HUDEP-2 (cell line): ENCODE results near the gene PIK3CA.
"Not testable (repeated sequence)": the region's sequence is repeated elsewhere in the genome, so short reads cannot be mapped to it uniquely, and the experiment has no call there.

Source experiments
- DNase-seq, 76 experiments: peaks; one replicate each; lab custom pipeline; 2025; ENCODE audit not compliant: unreplicated experiment in 76 of 76; lab: John Stamatoyannopoulos, UW

PIK3CA gene

DNA sequence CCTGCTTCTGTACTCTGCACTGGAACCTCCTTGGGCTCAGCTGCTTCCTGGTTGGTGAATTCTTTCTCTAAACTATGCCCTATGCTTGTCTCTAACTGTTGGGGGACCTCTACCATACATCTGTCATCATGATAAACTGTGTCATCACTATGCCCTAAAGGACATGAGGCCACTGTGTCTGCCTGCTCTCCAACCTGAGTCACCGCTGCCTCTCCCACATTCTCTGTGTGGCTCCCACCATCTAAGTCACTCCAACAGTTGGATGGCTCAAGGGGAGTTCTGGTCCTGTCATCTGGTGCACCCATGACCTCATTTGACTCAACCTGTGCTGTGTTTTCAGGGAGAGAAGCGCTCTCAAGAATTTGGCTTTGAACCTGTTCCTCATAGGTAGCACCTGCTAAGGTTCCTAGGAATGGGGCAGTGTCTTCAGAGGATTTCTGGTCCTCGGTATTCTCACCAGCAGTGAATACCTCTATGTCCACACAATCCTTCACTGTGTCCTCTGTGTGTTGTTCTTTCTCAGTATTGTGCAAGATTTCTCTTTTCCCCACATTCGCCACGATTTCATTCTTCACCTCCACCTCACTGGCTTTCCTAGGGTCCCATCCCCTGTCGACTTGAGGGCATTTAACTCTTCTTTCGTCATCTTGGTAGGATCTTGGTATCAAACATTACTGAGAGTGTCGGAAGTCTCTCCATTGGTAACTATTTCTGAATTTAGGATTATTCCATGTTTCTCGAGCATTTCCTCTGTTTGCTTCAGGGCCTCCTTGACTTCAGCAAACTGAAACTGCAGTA, 112.0 kb downstream of the PIK3CA start:
- not testable (repeated sequence) for DNase-seq

DNA sequence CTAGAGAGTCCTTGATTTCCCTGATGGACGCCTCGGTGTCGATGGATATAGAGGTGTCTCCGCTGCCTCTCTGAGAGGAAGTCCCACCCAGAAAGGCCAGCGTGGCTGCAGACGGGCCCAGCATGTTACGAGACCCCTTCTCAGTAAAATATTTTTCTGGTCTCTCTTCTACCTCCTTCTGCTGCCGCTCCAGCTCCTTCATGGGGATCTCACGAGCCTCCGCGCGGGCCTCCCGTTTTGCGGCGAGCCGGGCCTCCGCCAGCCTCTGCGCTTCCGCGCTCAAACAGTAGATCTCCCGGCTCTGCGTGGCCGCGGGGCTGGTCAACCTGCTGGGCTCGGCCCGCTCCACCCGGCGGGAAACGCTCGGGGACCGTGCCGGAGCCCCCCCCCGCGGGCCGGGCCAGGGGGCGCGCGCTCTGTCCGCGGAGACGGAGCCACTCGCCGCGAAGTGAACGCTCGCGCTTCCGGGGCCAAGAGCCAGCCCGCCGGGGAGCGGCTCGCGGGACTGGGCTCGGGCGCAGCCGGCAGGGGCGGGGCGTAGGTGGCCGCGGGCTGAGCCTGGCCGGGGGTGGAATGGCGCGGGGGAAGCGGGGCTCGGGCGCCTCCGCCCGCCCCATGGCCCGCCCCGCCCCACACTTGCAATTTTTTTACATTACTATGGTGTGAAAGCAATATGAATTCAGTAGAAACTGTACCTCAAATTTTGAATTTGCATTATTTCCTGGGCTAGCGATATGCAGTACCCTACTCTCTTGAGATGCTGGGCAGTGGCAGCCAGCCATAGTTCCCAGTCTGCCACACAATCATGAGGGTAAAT, 113.0 kb downstream of the PIK3CA start:
- peak in 56 of 76 experiments; percentile 4 to 78 (median 45) for DNase-seq

DNA sequence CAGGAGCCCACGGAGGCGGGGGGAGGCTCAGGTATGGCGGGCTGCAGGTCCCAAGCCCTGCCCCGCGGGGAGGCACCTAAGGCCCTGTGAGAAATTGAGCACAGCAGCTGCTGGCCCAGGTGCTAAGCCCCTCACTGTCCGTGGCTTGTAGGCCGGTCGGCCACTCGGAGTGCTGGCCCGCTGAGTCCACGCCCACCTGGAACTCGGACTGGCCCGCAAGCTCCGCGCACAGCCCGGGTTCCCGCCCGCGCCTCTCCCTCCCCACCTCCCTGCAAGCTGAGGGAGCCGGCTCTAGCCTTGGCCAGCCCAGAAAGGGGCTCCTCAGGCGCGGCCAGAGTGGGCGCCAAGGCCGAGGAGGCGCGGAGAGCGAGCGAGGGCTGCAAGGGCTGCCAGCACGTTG, 115.0 kb downstream of the PIK3CA start:
- DNase-seq, result no peak

DNA sequence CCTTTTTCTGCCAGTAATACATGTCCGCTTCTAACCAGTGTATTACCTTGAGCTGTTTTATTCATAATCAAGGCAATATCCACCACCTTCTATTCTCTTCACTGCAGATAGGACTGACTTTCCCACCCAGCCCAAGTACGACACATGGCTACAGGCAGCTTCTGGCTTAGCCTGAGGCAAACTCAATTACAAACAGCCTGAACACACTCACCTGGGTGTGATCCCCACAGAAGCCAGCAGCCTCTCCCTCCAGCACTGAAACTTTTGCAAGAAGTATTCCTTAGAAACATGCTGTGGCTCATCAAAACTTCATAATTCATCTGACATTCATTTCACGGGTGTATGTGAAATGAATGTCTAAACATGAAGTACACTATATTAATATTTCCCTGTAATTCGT, 116.3 kb downstream of the PIK3CA start:
- DNase-seq, result peak in 2 of 76 experiments; percentile 16 to 19

- DNase-seq, result no peak
These were observed 116.9 kb downstream of the PIK3CA start for GRCh38 chr3:179265092-179265491.

DNA sequence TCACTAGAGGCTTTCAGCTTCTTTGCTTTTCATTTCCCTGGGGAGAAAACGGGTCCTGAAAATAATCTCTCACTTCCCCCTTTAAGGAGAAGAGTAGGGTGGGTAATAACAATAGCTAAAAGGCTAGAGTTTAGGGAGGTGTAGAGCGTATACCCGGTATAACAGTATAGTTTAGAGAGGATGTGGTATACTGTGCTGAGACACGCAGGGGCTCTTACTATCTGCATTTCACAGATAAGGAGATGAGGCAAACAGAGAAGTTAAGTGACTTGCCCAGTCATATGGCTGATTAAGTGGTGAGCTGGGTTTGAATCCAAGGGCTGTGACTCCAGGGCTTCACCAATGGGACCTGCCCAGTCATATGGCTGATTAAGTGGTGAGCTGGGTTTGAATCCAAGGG, 117.7 kb downstream of the PIK3CA start:
- DNase-seq, result peak in 61 of 76 experiments; percentile 2 to 85 (median 39)

- no peak for DNase-seq
These were observed 118.6 kb downstream of the PIK3CA start for GRCh38 chr3:179266701-179267211.

GRCh38 chr3:179268400-179269051, 120.4 kb downstream of the PIK3CA start:
- no peak for DNase-seq

DNA sequence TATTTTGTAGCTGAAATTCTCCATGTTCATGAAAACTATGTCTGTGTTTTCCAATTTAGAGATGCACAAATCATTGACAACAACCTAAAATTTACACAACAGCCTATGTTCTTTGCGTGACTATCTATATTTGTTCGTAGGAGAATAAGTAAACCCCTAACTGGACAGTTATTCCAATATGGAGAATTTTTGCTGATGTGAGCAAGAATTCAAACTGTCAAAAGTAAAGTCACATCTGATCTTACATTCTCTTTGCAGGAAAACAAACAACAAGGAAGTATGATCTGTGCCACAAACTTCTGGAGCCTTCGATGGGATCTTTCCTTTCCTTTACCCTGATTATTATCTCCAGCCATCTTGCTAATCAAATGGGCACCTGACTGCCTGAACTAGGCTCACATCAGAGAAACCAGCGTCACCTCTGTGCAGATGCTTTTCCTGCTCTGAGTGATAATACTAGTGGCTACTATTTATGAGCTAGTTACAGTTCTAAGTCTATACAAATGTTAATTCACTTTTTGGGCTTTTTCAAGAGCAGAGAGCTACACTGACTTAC, 121.1 kb downstream of the PIK3CA start:
- DNase-seq, result peak in 1 of 76 experiments; percentile 5

GRCh38 chr3:179272385-179272784, 124.2 kb downstream of the PIK3CA start:
- DNase-seq, result peak in 13 of 76 experiments; percentile 2 to 31 (median 7)

- DNase-seq, result not testable (repeated sequence)
These were observed 126.3 kb downstream of the PIK3CA start for GRCh38 chr3:179274434-179274833.

DNA sequence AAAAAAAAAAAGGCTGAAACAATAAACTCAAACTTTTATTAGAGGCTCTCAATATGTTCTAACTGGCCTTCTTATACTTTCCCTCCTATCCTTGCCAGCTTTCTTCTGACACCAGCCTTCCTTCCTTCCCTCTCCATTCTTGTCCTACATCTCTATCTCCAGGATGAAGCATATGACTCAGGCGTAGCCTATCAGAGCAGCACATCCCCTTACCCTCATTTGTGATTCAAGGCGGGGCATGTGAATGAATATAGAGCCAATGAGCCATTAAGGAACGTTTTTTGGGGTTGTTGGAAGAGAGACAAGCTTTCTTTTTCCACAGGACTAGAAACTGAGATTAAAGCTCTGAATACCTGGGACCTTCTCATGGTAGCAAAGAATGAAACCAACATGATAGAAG, 127.8 kb downstream of the PIK3CA start:
- no peak for DNase-seq

GRCh38 chr3:179276743-179277142, 128.6 kb downstream of the PIK3CA start:
- no peak for DNase-seq

DNA sequence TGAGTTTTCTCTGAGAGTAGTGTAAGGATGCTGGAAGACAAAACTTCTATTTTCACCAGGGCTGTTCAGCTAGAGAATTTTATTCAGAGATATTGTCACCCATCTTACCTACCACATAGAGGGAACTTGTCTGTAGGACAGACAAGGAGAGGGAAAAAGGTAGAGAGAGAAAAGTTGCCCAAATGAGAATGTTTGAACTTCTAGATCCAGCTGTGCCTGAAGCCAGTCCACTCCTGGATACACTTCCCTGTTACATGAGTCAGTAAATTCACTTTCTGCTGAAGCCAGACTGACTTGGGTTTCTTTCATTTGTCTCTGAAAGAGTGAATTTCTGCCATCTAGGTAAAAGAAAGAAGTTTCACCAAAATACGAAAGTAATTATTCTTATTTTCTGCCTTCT, 130.0 kb downstream of the PIK3CA start:
- DNase-seq, result no peak

- DNase-seq, result no peak
These were observed 131.0 kb downstream of the PIK3CA start for GRCh38 chr3:179278932-179279693.

DNA sequence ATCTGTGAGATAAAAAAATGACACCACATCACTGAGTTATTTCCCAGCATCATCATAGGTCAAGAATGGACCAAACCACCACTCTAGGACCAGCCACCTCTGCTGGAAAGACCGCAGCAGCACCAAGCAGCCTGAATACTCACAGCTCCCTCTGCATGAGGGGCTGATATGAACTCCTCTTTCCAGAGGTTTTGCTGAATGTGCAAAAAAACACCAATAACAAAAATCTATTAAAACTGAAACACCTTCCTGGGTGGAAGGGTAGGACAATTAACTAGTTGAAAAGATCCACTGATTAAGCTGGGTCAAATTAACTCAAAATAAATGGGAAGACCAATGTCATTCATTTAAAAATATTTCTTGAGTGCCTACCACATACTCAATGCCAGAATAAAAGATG, 131.7 kb downstream of the PIK3CA start:
- no peak for DNase-seq

- DNase-seq, result no peak
These were observed 133.7 kb downstream of the PIK3CA start for GRCh38 chr3:179281825-179282224.

GRCh38 chr3:179286331-179286730, 138.2 kb downstream of the PIK3CA start:
- DNase-seq, result no peak

GRCh38 chr3:179288845-179289244, 140.7 kb downstream of the PIK3CA start:
- DNase-seq, result no peak

DNA sequence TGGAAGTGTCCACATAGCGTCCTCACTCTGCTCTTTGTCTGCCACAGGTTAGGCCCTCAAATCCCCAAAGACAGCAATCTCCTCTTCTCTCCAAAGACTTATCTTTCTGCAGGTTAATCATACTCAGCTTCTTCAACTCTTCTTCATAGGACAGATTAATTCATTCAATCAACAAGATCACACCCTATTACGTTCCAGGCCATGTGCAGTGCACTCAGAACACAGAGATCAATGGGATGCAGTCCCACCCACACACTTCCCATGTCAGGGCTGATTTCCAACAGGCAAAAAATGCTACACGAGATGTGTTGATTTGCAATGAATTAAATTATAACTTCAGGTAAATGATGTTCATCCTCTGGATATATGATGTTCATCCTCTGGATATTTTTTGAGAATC, 141.1 kb downstream of the PIK3CA start:
- DNase-seq, result no peak
